Measurements from ENCODE around the gene DEFB123. TPM values are rescaled to one million over a fixed set of nuclear protein-coding genes. Genes with fewer than 3 reads are reported as not detected.
A peak's percentile ranks its signal among the peaks of the same experiment; 100 is the strongest.

Gene DEFB123
- total RNA-seq, 1 donor from 2014 or later = not detected

DNA sequence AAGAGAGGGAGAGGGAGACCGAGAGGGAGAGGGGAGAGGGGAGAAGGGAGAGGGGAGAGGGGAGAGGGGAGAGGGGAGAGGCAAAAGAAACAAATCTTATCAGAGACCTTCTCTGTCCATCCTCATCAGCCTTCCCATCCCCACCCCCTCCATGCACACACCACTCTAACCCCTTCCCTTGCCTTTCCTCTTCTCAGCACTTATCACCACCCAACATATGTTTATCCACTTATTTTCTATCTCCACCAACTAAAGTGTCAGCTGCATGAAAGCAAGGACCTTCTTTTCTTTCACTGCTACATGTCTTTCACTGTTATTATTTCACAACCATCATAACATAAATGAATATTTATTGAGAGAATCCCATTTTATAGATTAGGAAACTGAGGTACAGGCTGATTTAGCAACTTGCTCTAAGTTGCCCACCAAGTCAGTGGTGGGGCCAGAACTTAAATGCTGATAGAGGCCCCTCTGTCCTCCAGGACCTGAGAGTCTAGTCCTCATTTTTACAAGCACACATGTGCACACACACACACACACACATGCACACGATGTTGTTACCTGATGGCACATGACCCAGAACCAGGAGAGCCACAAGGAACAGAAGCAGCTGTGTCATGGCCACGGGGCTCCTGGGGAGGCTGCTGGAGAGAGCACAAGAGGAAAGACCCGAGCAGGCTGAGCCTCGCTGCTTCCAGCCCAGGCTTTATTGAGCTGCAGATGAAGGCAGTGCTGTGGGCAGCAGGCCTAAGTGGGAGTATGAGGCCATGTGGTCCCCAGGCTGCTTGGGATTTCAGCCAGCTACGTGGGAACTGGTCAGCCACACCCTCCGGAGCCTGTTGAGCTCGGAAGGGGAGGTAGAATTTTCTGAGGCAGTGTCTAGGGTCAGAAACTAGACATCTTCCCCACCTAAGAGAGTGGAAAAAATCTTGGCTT lies 32.2 kb downstream of the DEFB123 start:
- peak overlapping the region; percentile 66 for H3K27ac Mint-ChIP-seq

DNA sequence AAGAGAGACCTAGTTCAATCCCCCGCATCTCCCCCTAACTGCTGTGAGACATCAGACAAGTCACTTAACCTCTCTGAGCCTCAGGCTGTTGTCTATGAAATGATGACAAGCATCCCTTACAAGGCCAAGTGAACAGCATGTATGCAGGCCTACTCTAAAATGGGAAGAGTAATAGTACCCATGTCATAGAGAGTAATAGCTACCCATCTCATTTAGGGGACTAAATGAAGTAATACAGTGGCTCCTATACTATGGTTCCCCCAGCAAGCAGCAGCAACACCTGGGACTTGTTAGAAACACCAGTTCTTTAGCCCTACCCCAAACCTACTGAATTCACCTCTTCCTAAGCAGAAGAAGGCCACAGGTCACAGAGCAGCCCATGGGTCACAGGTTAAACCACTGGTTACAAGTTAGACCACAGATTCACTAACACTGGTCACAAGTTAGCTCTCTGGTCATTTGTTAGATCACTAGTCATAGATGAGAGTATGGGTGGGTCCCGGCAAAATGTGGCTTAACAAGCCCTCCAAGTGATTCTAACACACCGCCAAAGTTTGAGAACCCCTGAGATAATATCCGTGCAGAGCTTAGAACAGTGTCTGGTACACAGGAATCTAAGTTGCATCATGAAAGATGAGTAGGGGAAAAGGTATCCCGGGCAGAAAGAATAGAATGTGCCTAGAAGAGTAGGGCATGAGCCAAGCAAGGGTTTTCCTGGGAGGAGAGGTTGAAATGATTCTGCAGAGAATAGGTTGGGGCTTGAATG lies 33.1 kb downstream of the DEFB123 start:
- DNase-seq (ENCODE audit: low spot score, unreplicated experiment) = no peak
- no peak overlapping the region for H3K27ac Mint-ChIP-seq
- H3K27me3 Mint-ChIP-seq = peaks cover 8% of the 10 kb centered on the region
- H3K9me3 Mint-ChIP-seq (ENCODE audit: low read depth) = peaks cover 38% of the 10 kb centered on the region
- TF ChIP-seq, protein P1, sequence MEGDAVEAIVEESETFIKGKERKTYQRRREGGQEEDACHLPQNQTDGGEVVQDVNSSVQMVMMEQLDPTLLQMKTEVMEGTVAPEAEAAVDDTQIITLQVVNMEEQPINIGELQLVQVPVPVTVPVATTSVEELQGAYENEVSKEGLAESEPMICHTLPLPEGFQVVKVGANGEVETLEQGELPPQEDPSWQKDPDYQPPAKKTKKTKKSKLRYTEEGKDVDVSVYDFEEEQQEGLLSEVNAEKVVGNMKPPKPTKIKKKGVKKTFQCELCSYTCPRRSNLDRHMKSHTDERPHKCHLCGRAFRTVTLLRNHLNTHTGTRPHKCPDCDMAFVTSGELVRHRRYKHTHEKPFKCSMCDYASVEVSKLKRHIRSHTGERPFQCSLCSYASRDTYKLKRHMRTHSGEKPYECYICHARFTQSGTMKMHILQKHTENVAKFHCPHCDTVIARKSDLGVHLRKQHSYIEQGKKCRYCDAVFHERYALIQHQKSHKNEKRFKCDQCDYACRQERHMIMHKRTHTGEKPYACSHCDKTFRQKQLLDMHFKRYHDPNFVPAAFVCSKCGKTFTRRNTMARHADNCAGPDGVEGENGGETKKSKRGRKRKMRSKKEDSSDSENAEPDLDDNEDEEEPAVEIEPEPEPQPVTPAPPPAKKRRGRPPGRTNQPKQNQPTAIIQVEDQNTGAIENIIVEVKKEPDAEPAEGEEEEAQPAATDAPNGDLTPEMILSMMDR (IDR thresholded peaks at IDR 0.05; ENCODE audit: unreplicated experiment) = no peak
- H3K4me3 Mint-ChIP-seq (ENCODE audit: low read depth) = no peak overlapping the region
- no peaks in the 10 kb centered on the region for H3K4me1 Mint-ChIP-seq (ENCODE audit: low read depth)
- peaks cover 6% of the 10 kb centered on the region for H3K36me3 Mint-ChIP-seq (ENCODE audit: insufficient read depth)

More for the DNA sequence above, 32.2 kb downstream of the DEFB123 start:
- Mint-ChIP-seq H3K36me3 (ENCODE audit: insufficient read depth) (peaks cover 8% of the 10 kb centered on the region), H3K4me3 (ENCODE audit: low read depth) (no peak overlapping the region), H3K27me3 (peaks cover 4% of the 10 kb centered on the region), H3K9me3 (ENCODE audit: low read depth) (peaks cover 35% of the 10 kb centered on the region), H3K4me1 (ENCODE audit: low read depth) (no peaks in the 10 kb centered on the region)
- TF ChIP-seq, protein P1 (IDR thresholded peaks at IDR 0.05; ENCODE audit: unreplicated experiment) = no peak
- DNase-seq (ENCODE audit: low spot score, unreplicated experiment) = no peak

DNA sequence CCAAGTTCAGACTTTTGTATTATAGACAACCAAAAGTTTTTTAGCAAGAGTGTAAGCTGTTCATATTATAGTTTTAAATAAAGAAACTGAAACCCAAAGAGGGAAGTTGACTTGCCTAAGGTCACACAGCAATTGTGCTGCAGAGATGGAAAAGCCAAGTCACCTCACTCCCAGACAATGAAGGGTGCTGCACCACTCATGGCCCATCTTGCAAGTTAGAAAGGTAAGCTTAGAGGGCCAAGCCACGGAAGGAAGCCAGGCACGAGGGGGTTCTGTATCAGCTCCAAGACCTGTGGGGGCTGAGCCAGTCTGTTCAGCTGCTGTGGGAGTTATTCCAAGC lies 33.6 kb downstream of the DEFB123 start:
- no peak overlapping the region for H3K4me3 Mint-ChIP-seq (ENCODE audit: low read depth)
- TF ChIP-seq, protein P1 (IDR thresholded peaks at IDR 0.05; ENCODE audit: unreplicated experiment) = no peak
- H3K27ac Mint-ChIP-seq = no peak overlapping the region
- H3K4me1 Mint-ChIP-seq (ENCODE audit: low read depth) = no peaks in the 10 kb centered on the region
- H3K36me3 Mint-ChIP-seq (ENCODE audit: insufficient read depth) = peaks cover 6% of the 10 kb centered on the region
- peaks cover 40% of the 10 kb centered on the region for H3K9me3 Mint-ChIP-seq (ENCODE audit: low read depth)
- H3K27me3 Mint-ChIP-seq = peaks cover 8% of the 10 kb centered on the region
- no peak for DNase-seq (ENCODE audit: low spot score, unreplicated experiment)

DNA sequence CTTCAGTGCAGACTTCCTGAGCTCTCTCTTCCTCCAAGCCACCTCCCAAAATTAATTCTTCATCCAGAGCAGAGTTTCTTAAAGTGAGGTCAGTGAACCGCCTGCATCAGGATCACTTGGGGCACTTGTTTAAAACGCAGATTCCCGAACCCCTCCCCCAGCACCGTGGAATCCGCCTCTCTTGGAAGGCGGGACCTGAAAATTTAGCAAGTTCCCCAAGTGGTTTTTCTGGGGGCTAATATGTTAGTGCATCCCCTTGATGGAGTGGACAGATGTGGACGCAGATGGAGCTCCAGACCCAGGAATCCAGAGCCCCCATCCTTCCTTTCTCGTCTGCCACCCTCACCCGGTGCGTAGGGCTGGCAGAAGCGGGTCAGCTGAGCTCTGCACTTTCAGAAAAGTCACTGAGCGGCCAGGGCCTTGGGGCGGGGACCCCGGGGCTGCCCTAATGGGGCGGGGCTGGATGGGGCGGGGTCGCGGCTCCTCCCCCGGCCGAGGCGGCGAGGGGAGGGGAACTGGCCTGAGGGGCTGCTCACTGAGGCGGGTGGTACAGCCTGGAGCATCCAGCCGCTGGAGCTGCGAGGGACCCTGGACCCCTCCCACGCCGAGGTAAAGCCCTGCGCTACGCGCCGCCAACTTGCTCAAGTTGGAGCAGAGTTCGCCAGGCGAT lies 34.5 kb downstream of the DEFB123 start, which contains the start of the genes DEFB124 and REM1:
DEFB124 (minus strand) TSS at position 370 of the 670 bp plus-strand sequence. CDS start 2,114 bp downstream, outside the sequence.
REM1 (plus strand) TSS at position 531 of the 670 bp plus-strand sequence. CDS start 1,158 bp downstream, outside the sequence.
- peaks cover 43% of the 10 kb centered on the region for H3K9me3 Mint-ChIP-seq (ENCODE audit: low read depth)
- H3K4me3 Mint-ChIP-seq (ENCODE audit: low read depth) = no peak within 1 kb of the TSS
- TF ChIP-seq, protein P1 (IDR thresholded peaks at IDR 0.05; ENCODE audit: unreplicated experiment) = no peak
- H3K27me3 Mint-ChIP-seq = peaks cover 8% of the 10 kb centered on the region
- peaks cover 6% of the 10 kb centered on the region for H3K36me3 Mint-ChIP-seq (ENCODE audit: insufficient read depth)
- DNase-seq (ENCODE audit: low spot score, unreplicated experiment) = no peak
- H3K4me1 Mint-ChIP-seq (ENCODE audit: low read depth) = no peaks in the 10 kb centered on the region
- no peak within 1 kb of the TSS for H3K27ac Mint-ChIP-seq

Measured in progenitor cell of endocrine pancreas (in vitro differentiated cells).